Ishikawa (cell line): ENCODE measurements around the gene CREBL2.

Experiments used
- CEBPB ChIP-seq: IDR thresholded peaks from 2 replicates; pipeline ENCODE4 v1.6.1; 2012
- CREB1 ChIP-seq: IDR thresholded peaks from 2 replicates; pipeline ENCODE4 v1.6.1; 2012; ENCODE audit warnings: low read depth
- EGR1 ChIP-seq: IDR thresholded peaks from 2 replicates; pipeline ENCODE4 v1.6.1; 2012
- EP300 ChIP-seq: IDR thresholded peaks from 2 replicates; pipeline ENCODE4 v1.6.1; 2012; ENCODE audit warnings: borderline replicate concordance
- FOXM1 ChIP-seq: IDR thresholded peaks from 2 replicates; pipeline ENCODE4 v1.6.1; 2012; ENCODE audit warnings: low read depth, borderline replicate concordance
- MAX ChIP-seq: IDR thresholded peaks from 2 replicates; pipeline ENCODE4 v1.6.1; 2012
- NFIC ChIP-seq: IDR thresholded peaks from 2 replicates; pipeline ENCODE4 v1.6.1; 2012
- RAD21 ChIP-seq: IDR thresholded peaks from 2 replicates; pipeline ENCODE4 v1.6.1; 2012; ENCODE audit warnings: low read depth
- REST ChIP-seq: IDR thresholded peaks from 2 replicates; pipeline ENCODE4 v1.6.1; 2012; ENCODE audit warnings: low read depth, mild to moderate bottlenecking
- TAF1 ChIP-seq: IDR thresholded peaks from 2 replicates; pipeline ENCODE4 v1.6.1; 2012; ENCODE audit warnings: low read depth, mild to moderate bottlenecking
- TCF12 ChIP-seq: IDR thresholded peaks from 2 replicates; pipeline ENCODE4 v1.6.1; 2012; ENCODE audit warnings: low read depth
- TEAD4 ChIP-seq: IDR thresholded peaks from 2 replicates; pipeline ENCODE4 v1.6.1; 2012
- USF1 ChIP-seq: IDR thresholded peaks from 2 replicates; pipeline ENCODE4 v1.6.1; 2012
- YY1 ChIP-seq: IDR thresholded peaks from 2 replicates; pipeline ENCODE4 v1.6.1; 2012; ENCODE audit warnings: low read depth
- ZBTB7A ChIP-seq: IDR thresholded peaks from 2 replicates; pipeline ENCODE4 v1.6.1; 2012; ENCODE audit warnings: low read depth

CREBL2 gene

GRCh38 chr12:12684375-12685106, 72.9 kb downstream of the CREBL2 start:
- TF ChIP-seq YY1 (0 out of 2 replicates have a peak, but pooled peaks have one; percentile 12), CREB1 (no peak), REST (peak; percentile 96)

GRCh38 chr12:12685305-12685704, 73.6 kb downstream of the CREBL2 start:
- TF ChIP-seq CREB1 (no peak), CEBPB (no peak), REST (no peak), EP300 (no peak), NFIC (no peak), USF1 (no peak), TEAD4 (no peak), FOXM1 (no peak), TCF12 (no peak), RAD21 (no peak), YY1 (no peak)

- no peak for TF ChIP-seq ZBTB7A
- TF ChIP-seq MAX = no peak
- no peak for TF ChIP-seq CREB1
- TF ChIP-seq EGR1 = no peak
- no peak for TF ChIP-seq TCF12
- no peak for TF ChIP-seq EP300
- TF ChIP-seq CEBPB = no peak
- TF ChIP-seq TAF1 = no peak
- TF ChIP-seq RAD21 = no peak
- TF ChIP-seq REST = no peak
- no peak for TF ChIP-seq FOXM1
- no peak for TF ChIP-seq YY1
- TF ChIP-seq NFIC = no peak
These were observed 74.8 kb downstream of the CREBL2 start for GRCh38 chr12:12686472-12686871.

GRCh38 chr12:12686925-12687324, 75.2 kb downstream of the CREBL2 start:
- TF ChIP-seq REST = no peak
- TF ChIP-seq RAD21 = no peak
- TF ChIP-seq FOXM1 = no peak
- no peak for TF ChIP-seq NFIC
- TF ChIP-seq MAX = no peak
- TF ChIP-seq YY1 = no peak
- no peak for TF ChIP-seq EP300
